Measurements from ENCODE around the gene PPP2R5C.

Gene PPP2R5C

GRCh38 chr14:101789222-101789621 lies 27.7 kb downstream of the PPP2R5C start (continued):
- TF ChIP-seq ZNF513 (tag by site-specific recombination; IDR thresholded peaks at IDR 0.05) = no peak
- TF ChIP-seq ZNF133 (tag by site-specific recombination; IDR thresholded peaks at IDR 0.05) = no peak

GRCh38 chr14:101790232-101790631 lies 28.7 kb downstream of the PPP2R5C start:
- TF ChIP-seq ZNF302 (tag by site-specific recombination; IDR thresholded peaks at IDR 0.05; ENCODE audit: low read depth) (no peak), ZNF248 (tag by site-specific recombination; IDR thresholded peaks at IDR 0.05) (no peak), ZNF600 (tag by site-specific recombination; IDR thresholded peaks at IDR 0.05) (no peak), ZNF140 (tag by site-specific recombination; IDR thresholded peaks at IDR 0.05) (no peak), ZNF777 (tag by site-specific recombination; IDR thresholded peaks at IDR 0.05; ENCODE audit: borderline replicate concordance) (no peak), PBX3 (CRISPR knock-in tag; IDR thresholded peaks at IDR 0.05) (no peak), ZNF114 (tag by site-specific recombination; IDR thresholded peaks at IDR 0.05) (no peak), ZNF24 (tag by site-specific recombination; IDR thresholded peaks at IDR 0.05) (no peak), YY1 (tag by site-specific recombination; IDR thresholded peaks at IDR 0.05) (no peak), ZNF214 (tag by site-specific recombination; IDR thresholded peaks at IDR 0.05; ENCODE audit: borderline replicate concordance) (no peak)
- TF ChIP-seq, protein P1, sequence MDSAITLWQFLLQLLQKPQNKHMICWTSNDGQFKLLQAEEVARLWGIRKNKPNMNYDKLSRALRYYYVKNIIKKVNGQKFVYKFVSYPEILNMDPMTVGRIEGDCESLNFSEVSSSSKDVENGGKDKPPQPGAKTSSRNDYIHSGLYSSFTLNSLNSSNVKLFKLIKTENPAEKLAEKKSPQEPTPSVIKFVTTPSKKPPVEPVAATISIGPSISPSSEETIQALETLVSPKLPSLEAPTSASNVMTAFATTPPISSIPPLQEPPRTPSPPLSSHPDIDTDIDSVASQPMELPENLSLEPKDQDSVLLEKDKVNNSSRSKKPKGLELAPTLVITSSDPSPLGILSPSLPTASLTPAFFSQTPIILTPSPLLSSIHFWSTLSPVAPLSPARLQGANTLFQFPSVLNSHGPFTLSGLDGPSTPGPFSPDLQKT (IDR thresholded peaks at IDR 0.05; ENCODE audit: borderline replicate concordance, low read depth, low read length) = no peak
- Histone ChIP-seq H3K4me1 (ENCODE audit: control insufficient read depth, insufficient read depth, low read length) (peaks cover 14% of the 10 kb centered on the region), H3K27ac (ENCODE audit: extremely low read depth, low read depth, low read length) (no peak overlapping the region), H3K36me3 (ENCODE audit: control insufficient read depth in 2 of 2, insufficient read depth in 1 of 2, low read length in 2 of 2) (no peaks in the 10 kb centered on the region), H3K9me3 (ENCODE audit: control insufficient read depth, insufficient read depth, low read depth, low read length) (no peaks in the 10 kb centered on the region), H3K4me3 (ENCODE audit: low read depth, low read length) (no peak overlapping the region)
- POLR2A ChIA-PET = no interaction called here
- CTCF ChIA-PET = no interaction called here

- Histone ChIP-seq H3K4me3 (ENCODE audit: low read depth, low read length) (peak overlapping the region; percentile 11; the same call in 1 of the 2 replicates), H3K27ac (ENCODE audit: extremely low read depth, low read depth, low read length) (no peak overlapping the region), H3K4me1 (ENCODE audit: control insufficient read depth, insufficient read depth, low read length) (peaks cover 14% of the 10 kb centered on the region), H3K36me3 (ENCODE audit: control insufficient read depth in 2 of 2, insufficient read depth in 1 of 2, low read length in 2 of 2) (no peaks in the 10 kb centered on the region), H3K9me3 (ENCODE audit: control insufficient read depth, insufficient read depth, low read depth, low read length) (no peaks in the 10 kb centered on the region)
- CTCF ChIA-PET = interaction anchor here (0.7 kb wide), 1 partner anchor 52 kb away, joined by 3 read pairs; no protein-coding TSS in a partner anchor
- POLR2A ChIA-PET = no interaction called here
- 0 out of 2 replicates have a peak, but pooled peaks have one; percentile 9 for TF ChIP-seq GFI1B (tag by site-specific recombination; IDR thresholded peaks at IDR 0.05)
- peak; percentile 73 for TF ChIP-seq ZEB2 (tag by site-specific recombination; IDR thresholded peaks at IDR 0.05)
- TF ChIP-seq ZNF600 (tag by site-specific recombination; IDR thresholded peaks at IDR 0.05) = peak; percentile 58
- TF ChIP-seq ZNF26 (tag by site-specific recombination; IDR thresholded peaks at IDR 0.05) = no peak
- TF ChIP-seq ATF2 (tag by site-specific recombination; IDR thresholded peaks at IDR 0.05; ENCODE audit: low read depth) = 0 out of 2 replicates have a peak, but pooled peaks have one; percentile 14
- 0 out of 2 replicates have a peak, but pooled peaks have one; percentile 33 for TF ChIP-seq KLF8 (tag by site-specific recombination; IDR thresholded peaks at IDR 0.05)
- TF ChIP-seq, protein P2, sequence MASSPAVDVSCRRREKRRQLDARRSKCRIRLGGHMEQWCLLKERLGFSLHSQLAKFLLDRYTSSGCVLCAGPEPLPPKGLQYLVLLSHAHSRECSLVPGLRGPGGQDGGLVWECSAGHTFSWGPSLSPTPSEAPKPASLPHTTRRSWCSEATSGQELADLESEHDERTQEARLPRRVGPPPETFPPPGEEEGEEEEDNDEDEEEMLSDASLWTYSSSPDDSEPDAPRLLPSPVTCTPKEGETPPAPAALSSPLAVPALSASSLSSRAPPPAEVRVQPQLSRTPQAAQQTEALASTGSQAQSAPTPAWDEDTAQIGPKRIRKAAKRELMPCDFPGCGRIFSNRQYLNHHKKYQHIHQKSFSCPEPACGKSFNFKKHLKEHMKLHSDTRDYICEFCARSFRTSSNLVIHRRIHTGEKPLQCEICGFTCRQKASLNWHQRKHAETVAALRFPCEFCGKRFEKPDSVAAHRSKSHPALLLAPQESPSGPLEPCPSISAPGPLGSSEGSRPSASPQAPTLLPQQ (tag by site-specific recombination; IDR thresholded peaks at IDR 0.05) = peak; percentile 48; the same call in 1 of the 2 replicates
- no peak for TF ChIP-seq MYNN (tag by site-specific recombination; IDR thresholded peaks at IDR 0.05; ENCODE audit: borderline replicate concordance)
- TF ChIP-seq ZXDB (tag by site-specific recombination; IDR thresholded peaks at IDR 0.05) = peak; percentile 28; the same call in 1 of the 2 replicates
- TF ChIP-seq ZFP3 (tag by site-specific recombination; IDR thresholded peaks at IDR 0.05; ENCODE audit: low read depth) = no peak
- 0 out of 2 replicates have a peak, but pooled peaks have one; percentile 35 for TF ChIP-seq KLF10 (tag by site-specific recombination; IDR thresholded peaks at IDR 0.05)
Measured at GRCh38 chr14:101791919-101792572, 30.5 kb downstream of the PPP2R5C start.

Measured in HEK293 (cell line).